ENCODE measurements around the gene MIPEP. TPM values are rescaled to one million over a fixed set of nuclear protein-coding genes. Genes with fewer than 3 reads are reported as not detected.

The MIPEP gene
- total and polyA plus RNA-seq, 9 donors: 7.7 to 11.7 (median 9.2) TPM

- DNase-seq: no peak
- no peaks in the 10 kb centered on the region for H3K4me1 ChIP-seq (ENCODE audit: control insufficient read depth, insufficient read depth, low read length)
- WGBS (ENCODE audit: insufficient coverage): no CpG with 5 or more reads among the region's 4 CpGs
- H3K4me3 ChIP-seq (ENCODE audit: low read length): no peak overlapping the region
- no peaks in the 10 kb centered on the region for H3K27me3 ChIP-seq (ENCODE audit: control insufficient read depth, insufficient read depth, low read length)
- H3K27ac ChIP-seq (ENCODE audit: low read length): no peak overlapping the region
- H3K9me3 ChIP-seq (replicated peaks; ENCODE audit: control insufficient read depth, low read depth, low read length): no peaks in the 10 kb centered on the region
- H3K36me3 ChIP-seq (ENCODE audit: control insufficient read depth, insufficient read depth, low read length): no peaks in the 10 kb centered on the region
Observed at GRCh38 chr13:23787464-23787863, 101.7 kb downstream of the MIPEP start.

DNA sequence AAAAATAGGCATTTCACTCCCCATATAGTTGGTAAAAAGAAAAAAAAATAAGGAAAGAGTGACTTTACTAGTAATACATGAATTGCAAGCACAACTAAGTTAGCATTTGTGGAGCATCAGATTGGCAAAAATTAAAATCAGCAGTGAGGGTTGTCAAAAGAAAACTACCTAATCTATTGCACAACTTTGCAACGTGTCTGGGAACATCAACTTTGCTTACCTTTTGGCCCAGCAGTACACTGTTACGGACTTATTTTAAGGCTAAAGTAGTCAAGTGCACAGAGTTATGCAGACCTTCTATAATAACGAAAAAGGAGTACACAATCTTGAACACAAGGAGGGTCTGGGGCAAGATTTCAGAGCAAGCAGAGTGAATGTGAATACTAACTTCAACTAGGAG lies 102.6 kb downstream of the MIPEP start:
- Histone ChIP-seq H3K4me3 (ENCODE audit: low read length) (no peak overlapping the region), H3K36me3 (ENCODE audit: control insufficient read depth, insufficient read depth, low read length) (no peaks in the 10 kb centered on the region), H3K27me3 (ENCODE audit: control insufficient read depth, insufficient read depth, low read length) (no peaks in the 10 kb centered on the region), H3K9me3 (replicated peaks; ENCODE audit: control insufficient read depth, low read depth, low read length) (no peaks in the 10 kb centered on the region), H3K4me1 (ENCODE audit: control insufficient read depth, insufficient read depth, low read length) (no peaks in the 10 kb centered on the region), H3K27ac (ENCODE audit: low read length) (no peak overlapping the region)
- WGBS (ENCODE audit: insufficient coverage): 93% methylated on average over 3 of the region's 3 CpGs
- no peak for DNase-seq

DNA sequence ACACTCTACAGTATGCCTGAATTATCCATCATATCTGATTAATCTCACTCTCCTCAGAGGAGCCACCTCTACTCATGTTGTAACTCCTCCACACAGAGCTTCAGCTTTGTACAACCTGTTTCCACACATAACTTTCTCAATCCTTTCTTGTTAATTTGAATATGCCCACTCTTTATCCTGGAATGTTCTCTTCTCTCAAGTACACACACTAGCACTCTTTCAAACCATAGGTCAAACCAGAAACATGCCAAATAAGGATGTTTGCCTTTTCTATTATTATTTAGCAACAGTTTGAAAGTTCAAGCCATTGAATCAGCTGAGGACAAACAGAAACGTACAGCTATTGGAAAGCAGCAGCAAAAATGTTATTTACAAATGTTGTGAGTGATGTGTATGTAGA lies 110.3 kb downstream of the MIPEP start:
- no peaks in the 10 kb centered on the region for H3K4me1 ChIP-seq (ENCODE audit: control insufficient read depth, insufficient read depth, low read length)
- H3K36me3 ChIP-seq (ENCODE audit: control insufficient read depth, insufficient read depth, low read length): no peaks in the 10 kb centered on the region
- no peaks in the 10 kb centered on the region for H3K27me3 ChIP-seq (ENCODE audit: control insufficient read depth, insufficient read depth, low read length)
- no peaks in the 10 kb centered on the region for H3K9me3 ChIP-seq (replicated peaks; ENCODE audit: control insufficient read depth, low read depth, low read length)
- WGBS (ENCODE audit: insufficient coverage): no CpG with 5 or more reads among the region's 1 CpG
- no peak for DNase-seq
- no peak overlapping the region for H3K4me3 ChIP-seq (ENCODE audit: low read length)
- no peak overlapping the region for H3K27ac ChIP-seq (ENCODE audit: low read length)

DNA sequence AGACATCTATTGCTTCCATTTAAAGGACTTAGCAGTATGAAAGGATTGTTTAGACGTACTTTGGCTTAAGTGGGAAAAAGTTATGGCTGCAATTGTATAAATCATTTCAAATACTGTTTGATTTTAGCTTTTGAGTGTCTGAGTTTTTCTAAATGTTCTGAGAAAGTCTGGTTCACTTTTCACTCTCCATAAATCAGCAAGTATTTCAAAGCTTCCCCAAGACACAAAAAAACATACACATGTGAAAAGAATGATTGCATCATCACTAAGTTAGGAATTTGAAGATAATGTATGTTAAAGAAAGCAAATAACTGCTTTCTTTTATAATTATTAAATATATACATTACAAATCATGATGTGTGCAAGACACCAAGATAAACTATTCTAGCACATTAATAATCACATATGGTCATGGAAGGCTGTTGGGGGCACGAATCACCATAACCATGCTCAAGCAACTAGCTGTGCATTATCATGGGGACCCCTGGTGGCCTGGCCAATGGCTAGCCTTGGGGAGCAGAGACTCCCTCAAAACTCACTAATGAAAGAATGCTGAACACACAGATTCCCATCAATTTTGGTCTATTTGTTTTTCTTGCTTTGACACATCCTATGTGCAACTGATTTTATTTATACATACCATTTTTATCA lies 111.1 kb downstream of the MIPEP start:
- no peaks in the 10 kb centered on the region for H3K9me3 ChIP-seq (replicated peaks; ENCODE audit: control insufficient read depth, low read depth, low read length)
- DNase-seq: no peak
- no peak overlapping the region for H3K4me3 ChIP-seq (ENCODE audit: low read length)
- H3K27me3 ChIP-seq (ENCODE audit: control insufficient read depth, insufficient read depth, low read length): no peaks in the 10 kb centered on the region
- no peak overlapping the region for H3K27ac ChIP-seq (ENCODE audit: low read length)
- no peaks in the 10 kb centered on the region for H3K36me3 ChIP-seq (ENCODE audit: control insufficient read depth, insufficient read depth, low read length)
- no peaks in the 10 kb centered on the region for H3K4me1 ChIP-seq (ENCODE audit: control insufficient read depth, insufficient read depth, low read length)
- no CpG with 5 or more reads among the region's 2 CpGs for WGBS (ENCODE audit: insufficient coverage)

DNA sequence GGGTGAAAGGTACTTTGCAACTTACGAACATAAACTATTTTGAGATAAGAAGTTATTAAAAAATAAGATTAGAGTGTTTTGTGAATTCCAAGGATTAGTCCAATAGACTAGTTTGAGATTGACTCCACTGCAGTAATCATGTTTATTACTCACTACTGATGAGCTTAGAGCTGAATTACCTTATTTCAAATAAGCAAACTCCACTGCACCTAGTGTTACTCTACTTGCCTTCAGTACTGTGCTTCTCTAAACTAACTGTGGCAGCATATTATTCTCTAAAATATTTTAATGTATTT lies 111.7 kb downstream of the MIPEP start:
- Histone ChIP-seq H3K9me3 (replicated peaks; ENCODE audit: control insufficient read depth, low read depth, low read length) (no peaks in the 10 kb centered on the region), H3K4me1 (ENCODE audit: control insufficient read depth, insufficient read depth, low read length) (no peaks in the 10 kb centered on the region), H3K27me3 (ENCODE audit: control insufficient read depth, insufficient read depth, low read length) (no peaks in the 10 kb centered on the region), H3K4me3 (ENCODE audit: low read length) (no peak overlapping the region), H3K27ac (ENCODE audit: low read length) (no peak overlapping the region), H3K36me3 (ENCODE audit: control insufficient read depth, insufficient read depth, low read length) (no peaks in the 10 kb centered on the region)
- no peak for DNase-seq
- WGBS (ENCODE audit: insufficient coverage): no CpG with 5 or more reads among the region's 1 CpG

DNA sequence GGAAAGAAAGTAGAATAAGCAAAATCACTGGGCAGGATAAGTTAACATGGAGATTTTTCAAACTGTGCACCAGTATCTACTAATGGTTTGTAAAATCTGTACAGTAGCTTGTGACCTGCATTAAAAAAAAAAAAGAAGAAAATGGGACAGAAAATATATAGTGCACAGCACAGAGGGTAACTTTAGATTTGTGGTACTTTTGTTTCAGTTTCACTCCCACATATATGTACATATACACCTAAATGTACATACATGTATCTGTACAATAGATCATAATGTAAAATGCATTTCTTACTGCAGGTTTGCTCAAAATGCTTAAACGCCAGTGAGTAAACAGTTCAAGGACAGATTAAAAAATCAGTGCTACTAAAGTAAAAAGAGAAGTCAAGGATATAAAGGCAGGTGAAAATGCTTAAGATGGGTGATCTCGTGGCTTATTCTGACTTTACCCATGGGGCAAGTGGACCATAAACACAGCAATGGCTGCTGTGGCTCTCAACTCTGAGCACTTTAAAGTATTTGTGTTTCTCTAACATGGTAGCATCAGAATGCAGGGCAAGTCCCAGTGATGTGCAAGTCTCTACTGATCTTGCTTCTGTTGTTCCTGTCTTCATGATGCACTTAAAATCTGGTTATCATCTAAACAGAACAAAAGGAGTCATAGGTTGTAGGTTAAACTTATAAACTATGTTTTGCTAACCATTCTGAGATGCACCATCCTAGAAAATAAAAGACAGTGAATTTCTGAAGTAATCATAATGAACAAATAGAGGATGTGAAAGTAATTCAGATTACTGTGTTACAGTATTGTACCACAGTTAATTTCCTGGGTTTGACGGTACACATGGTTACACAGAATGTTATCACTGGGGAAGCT lies 112.3 kb downstream of the MIPEP start:
- H3K9me3 ChIP-seq (replicated peaks; ENCODE audit: control insufficient read depth, low read depth, low read length): no peaks in the 10 kb centered on the region
- H3K27ac ChIP-seq (ENCODE audit: low read length): no peak overlapping the region
- H3K36me3 ChIP-seq (ENCODE audit: control insufficient read depth, insufficient read depth, low read length): no peaks in the 10 kb centered on the region
- DNase-seq: no peak
- H3K4me3 ChIP-seq (ENCODE audit: low read length): no peak overlapping the region
- 92% methylated on average over 2 of the region's 3 CpGs for WGBS (ENCODE audit: insufficient coverage)
- H3K4me1 ChIP-seq (ENCODE audit: control insufficient read depth, insufficient read depth, low read length): no peaks in the 10 kb centered on the region
- H3K27me3 ChIP-seq (ENCODE audit: control insufficient read depth, insufficient read depth, low read length): no peaks in the 10 kb centered on the region

- H3K4me3 ChIP-seq (ENCODE audit: low read length): no peak overlapping the region
- no peaks in the 10 kb centered on the region for H3K4me1 ChIP-seq (ENCODE audit: control insufficient read depth, insufficient read depth, low read length)
- 0% methylated on average over 1 of the region's 2 CpGs for WGBS (ENCODE audit: insufficient coverage)
- no peaks in the 10 kb centered on the region for H3K27me3 ChIP-seq (ENCODE audit: control insufficient read depth, insufficient read depth, low read length)
- H3K36me3 ChIP-seq (ENCODE audit: control insufficient read depth, insufficient read depth, low read length): no peaks in the 10 kb centered on the region
- H3K9me3 ChIP-seq (replicated peaks; ENCODE audit: control insufficient read depth, low read depth, low read length): no peaks in the 10 kb centered on the region
- H3K27ac ChIP-seq (ENCODE audit: low read length): no peak overlapping the region
- DNase-seq: no peak
Observed at GRCh38 chr13:23772717-23773116, 116.5 kb downstream of the MIPEP start.

- no peaks in the 10 kb centered on the region for H3K27me3 ChIP-seq (ENCODE audit: control insufficient read depth, insufficient read depth, low read length)
- 33% methylated on average over 2 of the region's 4 CpGs for WGBS (ENCODE audit: insufficient coverage)
- H3K36me3 ChIP-seq (ENCODE audit: control insufficient read depth, insufficient read depth, low read length): no peaks in the 10 kb centered on the region
- no peak overlapping the region for H3K27ac ChIP-seq (ENCODE audit: low read length)
- H3K4me3 ChIP-seq (ENCODE audit: low read length): no peak overlapping the region
- no peak for DNase-seq
- no peaks in the 10 kb centered on the region for H3K9me3 ChIP-seq (replicated peaks; ENCODE audit: control insufficient read depth, low read depth, low read length)
- no peaks in the 10 kb centered on the region for H3K4me1 ChIP-seq (ENCODE audit: control insufficient read depth, insufficient read depth, low read length)
Observed at GRCh38 chr13:23771956-23772355, 117.2 kb downstream of the MIPEP start.

- H3K27ac ChIP-seq (ENCODE audit: low read length): no peak overlapping the region
- no peak for DNase-seq
- H3K36me3 ChIP-seq (ENCODE audit: control insufficient read depth, insufficient read depth, low read length): no peaks in the 10 kb centered on the region
- H3K4me3 ChIP-seq (ENCODE audit: low read length): no peak overlapping the region
- H3K27me3 ChIP-seq (ENCODE audit: control insufficient read depth, insufficient read depth, low read length): no peaks in the 10 kb centered on the region
- no peaks in the 10 kb centered on the region for H3K9me3 ChIP-seq (replicated peaks; ENCODE audit: control insufficient read depth, low read depth, low read length)
- WGBS (ENCODE audit: insufficient coverage): no CpG with 5 or more reads among the region's 2 CpGs
- no peaks in the 10 kb centered on the region for H3K4me1 ChIP-seq (ENCODE audit: control insufficient read depth, insufficient read depth, low read length)
Observed at GRCh38 chr13:23771552-23771951, 117.6 kb downstream of the MIPEP start.

GRCh38 chr13:23770973-23771372 lies 118.2 kb downstream of the MIPEP start:
- no peaks in the 10 kb centered on the region for H3K4me1 ChIP-seq (ENCODE audit: control insufficient read depth, insufficient read depth, low read length)
- DNase-seq: no peak
- WGBS (ENCODE audit: insufficient coverage): 88% methylated on average over 1 of the region's 4 CpGs
- H3K36me3 ChIP-seq (ENCODE audit: control insufficient read depth, insufficient read depth, low read length): no peaks in the 10 kb centered on the region
- no peak overlapping the region for H3K4me3 ChIP-seq (ENCODE audit: low read length)
- H3K27me3 ChIP-seq (ENCODE audit: control insufficient read depth, insufficient read depth, low read length): no peaks in the 10 kb centered on the region
- H3K27ac ChIP-seq (ENCODE audit: low read length): no peak overlapping the region
- no peaks in the 10 kb centered on the region for H3K9me3 ChIP-seq (replicated peaks; ENCODE audit: control insufficient read depth, low read depth, low read length)
